GM18858 (cell line): ENCODE results near the gene RHBDL1.

Source experiments
- ATAC-seq: cut with Tn5 transposase; IDR thresholded peaks from one replicate; pipeline ENCODE4 v1.9.1; 2021; ENCODE audit not compliant: unreplicated experiment

RHBDL1 gene

GRCh38 chr16:652454-653305 lies 22.8 kb upstream of the RHBDL1 start:
- no peak for ATAC-seq

GRCh38 chr16:654034-654433 lies 21.4 kb upstream of the RHBDL1 start:
- no peak for ATAC-seq

- no peak for ATAC-seq
These were observed 18.0 kb upstream of the RHBDL1 start for GRCh38 chr16:657487-657886.

- no peak for ATAC-seq
These were observed 16.5 kb upstream of the RHBDL1 start for GRCh38 chr16:658679-659571.

- no peak for ATAC-seq
These were observed 15.9 kb upstream of the RHBDL1 start for GRCh38 chr16:659618-660017.

- ATAC-seq: no peak
These were observed 15.4 kb upstream of the RHBDL1 start for GRCh38 chr16:660132-660458.

- ATAC-seq: no peak
These were observed 14.8 kb upstream of the RHBDL1 start for GRCh38 chr16:660459-661183.

GRCh38 chr16:661184-661821 lies 14.2 kb upstream of the RHBDL1 start:
- no peak for ATAC-seq

GRCh38 chr16:662095-662494 lies 13.4 kb upstream of the RHBDL1 start:
- ATAC-seq: no peak

GRCh38 chr16:662597-662996 lies 12.9 kb upstream of the RHBDL1 start:
- ATAC-seq: no peak

GRCh38 chr16:666572-666971 lies 8.9 kb upstream of the RHBDL1 start:
- ATAC-seq: no peak

- no peak for ATAC-seq
These were observed 8.2 kb upstream of the RHBDL1 start for GRCh38 chr16:667113-667779.

GRCh38 chr16:667780-668518 lies 7.5 kb upstream of the RHBDL1 start, which contains the start of gene RHOT2:
RHOT2 (plus strand) TSS chr16:668132; CDS start chr16:668200, 68 bp downstream.
- peak; percentile 71 for ATAC-seq

GRCh38 chr16:668519-669171 lies 6.8 kb upstream of the RHBDL1 start:
- no peak for ATAC-seq

- ATAC-seq: no peak
These were observed 5.8 kb upstream of the RHBDL1 start for GRCh38 chr16:669666-670065.

- no peak for ATAC-seq
These were observed 4.8 kb upstream of the RHBDL1 start for GRCh38 chr16:670485-671352.

GRCh38 chr16:671353-672131 lies 3.9 kb upstream of the RHBDL1 start:
- ATAC-seq: no peak
